Measurements from ENCODE around the gene MARS1. TPM values are rescaled to one million over a fixed set of nuclear protein-coding genes. Genes with fewer than 3 reads are reported as not detected.
"Not testable (repeated sequence)": the region's sequence is repeated elsewhere in the genome, so short reads cannot be mapped to it uniquely, and the experiment has no call there.

MARS1 gene
- total and polyA plus RNA-seq, 7 donors = 41.2 to 97.4 (median 83.6) TPM

- no peak for ATAC-seq
- 58 to 77% (median 68%) methylated on average over 3 of the region's 3 CpGs for WGBS, 3 donors
- intact Hi-C loops (cut with DNase I) = no loop called here
- TF ChIP-seq CTCF (IDR thresholded peaks at IDR 0.05) = no peak
- H3K27me3 ChIP-seq (ENCODE audit: insufficient read depth in 3 of 3, low read length in 2 of 3) = no peaks in the 10 kb centered on the region
- H3K4me3 ChIP-seq = no peak overlapping the region
- H3K9me3 ChIP-seq = no peaks in the 10 kb centered on the region
- H3K27ac ChIP-seq = peak overlapping the region; percentile 46
- no peak for DNase-seq
- peaks cover 25% of the 10 kb centered on the region for H3K4me1 ChIP-seq
- peaks cover 15 to 77% of the 10 kb centered on the region in 2 donors for H3K36me3 ChIP-seq (ENCODE audit: insufficient read depth in 1 of 2, low read depth in 1 of 2)
Observed at GRCh38 chr12:57515408-57515933, 27.6 kb downstream of the MARS1 start.

DNA sequence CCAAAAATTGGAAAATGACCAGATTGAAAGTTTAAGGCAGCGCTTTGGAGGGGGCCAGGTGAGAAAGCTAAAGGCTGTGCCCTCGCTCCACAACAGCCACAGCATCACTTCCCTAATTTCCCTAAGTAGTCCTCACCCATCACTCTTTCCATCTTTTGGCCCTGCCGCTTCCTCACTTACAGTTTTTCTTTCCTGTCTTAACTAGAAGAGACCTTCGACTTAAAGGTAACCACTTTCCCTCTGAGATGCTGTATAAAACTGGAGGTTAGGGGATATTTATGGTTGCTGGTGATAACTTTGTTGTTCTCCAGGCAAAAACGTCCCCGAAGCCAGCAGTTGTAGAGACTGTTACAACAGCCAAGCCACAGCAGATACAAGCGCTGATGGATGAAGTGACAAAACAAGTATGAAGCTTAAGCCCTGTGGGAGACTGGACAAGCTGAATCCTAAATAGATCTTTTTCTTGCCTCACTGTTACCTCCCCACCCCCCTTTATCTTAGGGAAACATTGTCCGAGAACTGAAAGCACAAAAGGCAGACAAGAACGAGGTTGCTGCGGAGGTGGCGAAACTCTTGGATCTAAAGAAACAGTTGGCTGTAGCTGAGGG, 28.2 kb downstream of the MARS1 start:
- no peak for TF ChIP-seq CTCF (IDR thresholded peaks at IDR 0.05)
- WGBS, 3 donors = 76 to 86% (median 79%) methylated on average over 11 of the region's 11 CpGs
- Histone ChIP-seq H3K27ac (peak overlapping the region; percentile 100), H3K4me1 (peaks cover 28% of the 10 kb centered on the region), H3K36me3 (ENCODE audit: insufficient read depth in 1 of 2, low read depth in 1 of 2) (peaks cover 15 to 71% of the 10 kb centered on the region in 2 donors), H3K9me3 (no peaks in the 10 kb centered on the region), H3K4me3 (no peak overlapping the region), H3K27me3 (ENCODE audit: insufficient read depth in 3 of 3, low read length in 2 of 3) (no peaks in the 10 kb centered on the region)
- intact Hi-C loops (cut with DNase I) = no loop called here
- ATAC-seq = no peak
- no peak for DNase-seq

GRCh38 chr12:57516617-57517153, 28.8 kb downstream of the MARS1 start:
- intact Hi-C loops (cut with DNase I) = no loop called here
- 81 to 85% (median 82%) methylated on average over 11 of the region's 11 CpGs for WGBS, 3 donors
- H3K27me3 ChIP-seq (ENCODE audit: insufficient read depth in 3 of 3, low read length in 2 of 3) = no peaks in the 10 kb centered on the region

DNA sequence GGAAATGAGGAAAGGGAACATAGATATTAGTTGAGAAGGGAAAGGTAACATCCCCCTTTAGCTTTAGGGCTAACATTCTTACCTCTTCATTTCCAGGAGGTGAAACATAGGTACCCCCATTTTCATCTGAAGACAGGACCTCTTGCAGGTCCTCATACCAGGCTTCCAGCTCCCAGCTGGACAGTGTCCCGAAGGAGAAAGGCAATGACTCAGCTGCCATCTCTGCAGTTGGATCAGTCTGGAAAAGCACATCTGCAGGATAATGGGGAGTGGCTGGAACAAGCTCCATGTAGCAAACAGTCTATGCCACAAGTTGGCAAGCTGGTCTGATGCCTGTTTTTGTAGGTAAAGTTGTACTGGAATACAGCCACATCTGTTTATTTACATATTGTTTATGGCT, 29.3 kb downstream of the MARS1 start:
- no peaks in the 10 kb centered on the region for H3K9me3 ChIP-seq
- peaks cover 15 to 59% of the 10 kb centered on the region in 2 donors for H3K36me3 ChIP-seq (ENCODE audit: insufficient read depth in 1 of 2, low read depth in 1 of 2)
- WGBS, 3 donors = 19 to 29% (median 24%) methylated on average over 1 of the region's 1 CpG
- TF ChIP-seq CTCF (IDR thresholded peaks at IDR 0.05) = no peak
- peak overlapping the region; percentile 96 for H3K4me3 ChIP-seq
- DNase-seq (no peak), ATAC-seq (no peak)
- no peaks in the 10 kb centered on the region for H3K27me3 ChIP-seq (ENCODE audit: insufficient read depth in 3 of 3, low read length in 2 of 3)
- H3K27ac ChIP-seq = peak overlapping the region; percentile 100
- intact Hi-C loops (cut with DNase I) = no loop called here
- peaks cover 35% of the 10 kb centered on the region for H3K4me1 ChIP-seq

More at GRCh38 chr12:57516617-57517153, 28.8 kb downstream of the MARS1 start:
- H3K36me3 ChIP-seq (ENCODE audit: insufficient read depth in 1 of 2, low read depth in 1 of 2) = peaks cover 15 to 64% of the 10 kb centered on the region in 2 donors
- H3K9me3 ChIP-seq = no peaks in the 10 kb centered on the region
- DNase-seq (no peak), ATAC-seq (no peak)
- no peak overlapping the region for H3K4me3 ChIP-seq
- no peak for TF ChIP-seq CTCF (IDR thresholded peaks at IDR 0.05)
- H3K4me1 ChIP-seq = peaks cover 35% of the 10 kb centered on the region
- peak overlapping the region; percentile 100 for H3K27ac ChIP-seq

DNA sequence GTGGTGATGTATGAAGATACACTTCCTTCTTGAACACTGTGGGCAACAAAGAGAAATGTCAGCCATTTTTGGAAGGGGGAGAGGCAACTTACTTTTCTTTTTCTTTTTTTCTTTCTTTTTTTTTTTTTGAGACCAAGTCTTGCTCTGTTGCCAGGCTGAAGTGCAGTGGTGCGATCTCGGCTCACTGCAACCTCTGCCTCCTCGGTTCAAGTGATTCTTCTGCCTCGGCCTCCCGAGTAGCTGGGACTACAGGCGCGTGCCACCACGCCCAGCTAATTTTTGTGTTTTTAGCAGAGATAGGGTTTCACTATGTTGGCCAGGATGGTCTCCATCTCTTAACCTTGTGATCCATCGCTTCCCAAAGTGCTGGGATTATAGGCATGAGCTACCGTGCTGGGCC, 29.9 kb downstream of the MARS1 start:
- DNase-seq; H3K9me3 ChIP-seq; H3K27me3 ChIP-seq (ENCODE audit: insufficient read depth in 3 of 3, low read length in 2 of 3); intact Hi-C loops (cut with DNase I); ATAC-seq: not testable (repeated sequence)
- H3K36me3 ChIP-seq (ENCODE audit: insufficient read depth in 1 of 2, low read depth in 1 of 2) = peaks cover 12 to 54% of the 10 kb centered on the region in 2 donors
- H3K4me1 ChIP-seq = peaks cover 35% of the 10 kb centered on the region
- H3K4me3 ChIP-seq = peak overlapping the region; percentile 96
- H3K27ac ChIP-seq = peak overlapping the region; percentile 100
- WGBS, 3 donors = 55 to 79% (median 60%) methylated on average over 10 of the region's 10 CpGs

Data from psoas muscle (tissue), 8 donors.